GM23248 (cell line): Measurements from ENCODE around the gene UBP1.

ENCODE experiments used
- EZH2 ChIP-seq: fragments of 200-600 bp; sonication (generic); IDR thresholded peaks from 2 replicates; pipeline ENCODE4 v1.6.1; 2018; ENCODE audit warnings: antibody characterized with exemption, mild to moderate bottlenecking; ENCODE audit not compliant: insufficient read depth, poor library complexity, severe bottlenecking
- EZH2phosphoT487 ChIP-seq: fragments of 200-600 bp; sonication (generic); IDR thresholded peaks from 2 replicates; pipeline ENCODE4 v1.6.1; 2018; ENCODE audit warnings: antibody characterized with exemption, moderate library complexity, mild to moderate bottlenecking, low read depth; ENCODE audit not compliant: insufficient read depth

DNA sequence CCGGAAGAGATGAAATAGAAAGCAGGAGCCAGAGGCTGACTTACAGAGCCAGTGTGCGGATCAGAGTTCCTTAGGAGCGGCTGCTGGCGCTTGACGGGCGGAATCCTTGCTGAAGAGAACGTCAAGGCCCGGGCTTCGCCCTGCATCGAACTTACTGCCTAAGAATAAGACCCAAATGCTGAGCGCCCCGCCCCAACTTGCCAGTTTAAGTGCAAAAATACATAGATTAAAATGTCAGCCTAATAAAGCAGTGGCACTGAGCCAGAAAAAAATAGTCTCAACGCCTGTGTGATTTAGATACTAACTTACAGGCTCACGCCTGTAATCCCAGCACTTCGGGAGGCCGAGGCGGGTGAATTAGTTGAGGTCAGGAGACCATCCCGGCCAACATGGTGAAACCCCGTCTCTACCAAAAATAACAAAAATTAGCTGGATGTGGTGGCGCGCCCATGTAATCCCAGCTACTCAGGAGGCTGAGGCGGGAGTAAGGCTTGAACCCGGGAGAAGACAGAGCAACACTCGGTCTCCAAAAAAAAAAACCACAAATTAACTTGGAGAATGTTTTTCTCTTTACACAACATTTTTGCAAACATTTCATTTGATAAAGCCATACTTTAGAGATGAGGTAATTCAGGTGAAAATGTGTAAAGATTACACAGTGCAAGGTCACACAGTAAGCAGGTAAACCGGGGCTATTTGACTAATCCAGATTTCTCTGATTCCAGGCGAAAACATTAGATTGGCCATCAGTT, 1.2 kb upstream of the UBP1 start:
- TF ChIP-seq EZH2 (no peak), EZH2phosphoT487 (no peak)
